Fibroblast of the aortic adventitia (primary cell): ENCODE data around the gene DOCK4. TPM values are rescaled to one million over a fixed set of nuclear protein-coding genes. Genes with fewer than 3 reads are reported as not detected.
"Not testable (repeated sequence)": the region's sequence is repeated elsewhere in the genome, so short reads cannot be mapped to it uniquely, and the experiment has no call there.

Source experiments
- DNase-seq: peaks from one replicate; pipeline ENCODE4 v3.0.0-alpha.2; 2010; ENCODE audit warnings: low read depth
- H3K4me3 ChIP-seq: 2 replicates; pipeline ENCODE4 v1.5.1; 2011; ENCODE audit warnings: low read depth, mild to moderate bottlenecking, control low read depth, low read length, moderate library complexity
- CTCF ChIP-seq: IDR thresholded peaks from 2 replicates; pipeline ENCODE4 v1.5.1; 2011; ENCODE audit warnings: mild to moderate bottlenecking, low read length, control low read depth, inconsistent platforms; ENCODE audit not compliant: insufficient read depth
- total RNA-seq: library from RNA; depleted of rRNA; stranded (reverse); fragments of >200 nt; gene quantifications from 2 replicates; pipeline ENCODE4 v1.2.3, GENCODE V29; 2012; ENCODE audit warnings: low replicate concordance

Gene DOCK4
- total RNA-seq, 1 donor: 25.9 TPM

- DNase-seq: no peak
- no peak overlapping the region for H3K4me3 ChIP-seq
- no peak for TF ChIP-seq CTCF
Measured at GRCh38 chr7:112129655-112130323, 76.4 kb downstream of the DOCK4 start.

GRCh38 chr7:112128461-112129425 lies 77.5 kb downstream of the DOCK4 start:
- DNase-seq, H3K4me3 ChIP-seq: not testable (repeated sequence)

GRCh38 chr7:112128041-112128440 lies 78.2 kb downstream of the DOCK4 start:
- DNase-seq, H3K4me3 ChIP-seq: not testable (repeated sequence)

GRCh38 chr7:112125250-112125649 lies 80.9 kb downstream of the DOCK4 start:
- no peak for DNase-seq
- H3K4me3 ChIP-seq: no peak overlapping the region
- no peak for TF ChIP-seq CTCF

- DNase-seq: no peak
- H3K4me3 ChIP-seq: no peak overlapping the region
- no peak for TF ChIP-seq CTCF
Measured at GRCh38 chr7:112124061-112124766, 82.0 kb downstream of the DOCK4 start.

- no peak for TF ChIP-seq CTCF
- no peak overlapping the region for H3K4me3 ChIP-seq
- DNase-seq: no peak
Measured at GRCh38 chr7:112122798-112123197, 83.4 kb downstream of the DOCK4 start.

- TF ChIP-seq CTCF: no peak
- DNase-seq: no peak
- H3K4me3 ChIP-seq: no peak overlapping the region
Measured at GRCh38 chr7:112122144-112122543, 84.1 kb downstream of the DOCK4 start.
